Mucosa of rectum (tissue), 2 donors: ENCODE results near the gene TLX1.

Experiments
- H3K27ac ChIP-seq, 2 donors: one replicate each; pipeline ENCODE4 v1.7.0; 2013; ENCODE audit warnings: inconsistent platforms in 2 of 2, low read depth in 2 of 2, low read length in 2 of 2
- H3K27me3 ChIP-seq, 2 donors: one replicate each; pipeline ENCODE4 v1.7.0; 2013; ENCODE audit warnings: low read length in 2 of 2; ENCODE audit not compliant: control insufficient read depth in 2 of 2, insufficient read depth in 2 of 2
- H3K36me3 ChIP-seq, 2 donors: one replicate each; pipeline ENCODE4 v1.7.0; 2013; ENCODE audit warnings: low read length in 2 of 2; ENCODE audit not compliant: control insufficient read depth in 2 of 2, insufficient read depth in 2 of 2
- H3K4me1 ChIP-seq, 2 donors: one replicate each; pipeline ENCODE4 v1.7.0; 2013; ENCODE audit warnings: low read length in 2 of 2, mild to moderate bottlenecking in 1 of 2; ENCODE audit not compliant: control insufficient read depth in 2 of 2, insufficient read depth in 2 of 2
- H3K4me3 ChIP-seq, 2 donors: one replicate each; pipeline ENCODE4 v1.7.0; 2013; ENCODE audit warnings: low read length in 2 of 2
- H3K9ac ChIP-seq, 2 donors: one replicate each; pipeline ENCODE4 v1.7.0; 2013; ENCODE audit warnings: low read length in 2 of 2, low read depth in 1 of 2, mild to moderate bottlenecking in 1 of 2
- H3K9me3 ChIP-seq, 2 donors: one replicate each; pipeline ENCODE4 v1.7.0; 2013; ENCODE audit warnings: low read length in 2 of 2; ENCODE audit not compliant: control insufficient read depth in 2 of 2
- donor health status: healthy.
- donor health status: Normal muscosa, but diverticular disease.

Gene TLX1

DNA sequence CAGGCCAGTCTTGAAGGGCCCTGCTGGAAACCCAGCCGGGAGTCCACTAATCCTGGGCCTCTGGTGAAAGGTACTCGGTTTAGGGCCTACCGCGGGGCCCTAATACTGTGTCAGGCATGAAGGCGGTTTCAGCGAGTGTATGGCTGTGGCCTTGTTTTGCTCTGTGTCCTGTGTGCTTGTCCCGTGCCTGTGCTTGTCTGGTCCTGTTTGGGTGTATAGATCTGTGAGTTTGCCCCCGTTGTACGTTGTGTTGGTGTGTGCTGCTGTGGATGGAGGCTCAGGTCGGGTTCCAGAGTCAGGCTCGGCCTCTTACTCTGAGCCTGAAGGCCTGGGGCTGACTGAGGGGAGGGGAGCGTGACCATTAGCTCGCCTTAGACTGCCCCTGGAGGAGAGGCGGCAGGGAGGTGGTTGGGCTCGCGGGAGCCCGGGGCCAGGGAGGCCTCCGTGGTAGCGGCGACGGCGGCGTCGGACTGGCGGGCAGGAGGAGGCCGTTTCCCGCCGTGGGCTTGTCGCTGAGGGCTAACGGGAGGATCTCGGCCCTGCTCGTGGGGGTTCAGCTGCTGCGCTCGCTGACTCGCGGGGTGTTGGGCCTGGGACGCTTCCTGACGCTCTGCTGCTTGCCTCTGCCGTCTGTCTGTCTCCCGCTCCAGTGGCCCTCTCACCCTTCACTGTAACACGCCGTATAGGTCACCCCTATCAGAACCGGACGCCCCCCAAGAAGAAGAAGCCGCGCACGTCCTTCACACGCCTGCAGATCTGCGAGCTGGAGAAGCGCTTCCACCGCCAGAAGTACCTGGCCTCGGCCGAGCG, 2.6 kb downstream of the TLX1 start:
- Histone ChIP-seq H3K27ac (no peak overlapping the region), H3K4me3 (no peak overlapping the region), H3K36me3 (no peaks in the 10 kb centered on the region), H3K9me3 (no peaks in the 10 kb centered on the region), H3K4me1 (peaks cover 0 to 3% of the 10 kb centered on the region in 2 donors), H3K9ac (no peak overlapping the region), H3K27me3 (peaks cover 84 to 92% of the 10 kb centered on the region in 2 donors)

- Histone ChIP-seq H3K9me3 (no peaks in the 10 kb centered on the region), H3K4me1 (peaks cover 0 to 3% of the 10 kb centered on the region in 2 donors), H3K9ac (no peak overlapping the region), H3K36me3 (no peaks in the 10 kb centered on the region), H3K27ac (no peak overlapping the region), H3K27me3 (peaks cover 89 to 97% of the 10 kb centered on the region in 2 donors), H3K4me3 (no peak overlapping the region)
These were observed 3.4 kb downstream of the TLX1 start for GRCh38 chr10:101134299-101135127.

DNA sequence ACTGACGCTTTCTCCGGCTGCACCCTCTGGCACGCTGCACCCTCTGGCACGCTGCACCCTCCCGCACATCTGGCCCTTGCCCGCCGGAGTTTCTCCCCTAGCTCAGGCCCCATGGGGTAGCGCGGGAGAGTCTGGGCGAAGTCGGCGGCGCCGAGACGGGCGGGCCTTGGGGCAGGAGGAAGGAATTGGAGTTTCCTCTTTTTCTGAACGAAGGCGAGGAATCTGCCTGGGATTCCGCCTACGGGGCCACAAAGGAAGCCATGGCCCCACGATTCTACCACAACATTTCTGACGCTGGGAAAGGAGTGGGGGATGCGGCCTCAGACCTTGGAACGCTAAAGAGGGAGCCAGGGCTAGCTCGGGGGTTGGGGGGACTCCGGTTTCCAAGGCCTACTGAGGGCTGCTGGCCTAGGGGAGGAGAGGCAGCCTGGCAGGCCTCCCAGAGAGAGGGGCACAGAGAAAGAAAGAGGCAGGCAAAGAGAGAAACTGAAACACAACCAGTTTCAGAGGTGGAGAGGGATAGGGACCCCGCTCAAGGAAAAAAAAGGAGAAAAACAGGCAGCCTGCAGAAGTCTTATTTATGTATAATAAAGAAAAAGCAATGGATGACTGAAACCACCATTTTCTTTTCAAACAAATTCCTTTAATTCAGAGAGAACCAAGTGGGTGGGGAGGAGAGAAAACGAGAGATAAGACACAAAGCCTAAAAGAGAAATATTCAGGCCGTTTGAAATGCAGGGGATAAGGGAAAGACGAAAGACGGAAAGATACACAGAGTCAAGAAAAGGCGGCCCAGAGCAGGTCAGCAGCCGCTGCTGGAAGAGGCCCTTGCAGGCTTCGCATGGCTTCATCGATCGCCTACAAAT, 4.3 kb downstream of the TLX1 start:
- H3K9me3 ChIP-seq = no peaks in the 10 kb centered on the region
- peaks cover 0 to 3% of the 10 kb centered on the region in 2 donors for H3K4me1 ChIP-seq
- H3K36me3 ChIP-seq = no peaks in the 10 kb centered on the region
- H3K27me3 ChIP-seq = peaks cover 86 to 97% of the 10 kb centered on the region in 2 donors
- no peak overlapping the region for H3K4me3 ChIP-seq
- no peak overlapping the region for H3K9ac ChIP-seq
- H3K27ac ChIP-seq = no peak overlapping the region

- H3K36me3 ChIP-seq = no peaks in the 10 kb centered on the region
- no peak overlapping the region for H3K9ac ChIP-seq
- peaks cover 0 to 3% of the 10 kb centered on the region in 2 donors for H3K4me1 ChIP-seq
- H3K27me3 ChIP-seq = peaks cover 86 to 98% of the 10 kb centered on the region in 2 donors
- H3K4me3 ChIP-seq = no peak overlapping the region
- H3K27ac ChIP-seq = no peak overlapping the region
- H3K9me3 ChIP-seq = no peaks in the 10 kb centered on the region
These were observed 5.1 kb downstream of the TLX1 start for GRCh38 chr10:101136007-101136707.

- no peaks in the 10 kb centered on the region for H3K36me3 ChIP-seq
- H3K9ac ChIP-seq = no peak overlapping the region
- peaks cover 87 to 99% of the 10 kb centered on the region in 2 donors for H3K27me3 ChIP-seq
- no peak overlapping the region for H3K27ac ChIP-seq
- no peak overlapping the region for H3K4me3 ChIP-seq
- H3K4me1 ChIP-seq = peaks cover 0 to 3% of the 10 kb centered on the region in 2 donors
- H3K9me3 ChIP-seq = no peaks in the 10 kb centered on the region
These were observed 5.6 kb downstream of the TLX1 start for GRCh38 chr10:101136708-101137121.

DNA sequence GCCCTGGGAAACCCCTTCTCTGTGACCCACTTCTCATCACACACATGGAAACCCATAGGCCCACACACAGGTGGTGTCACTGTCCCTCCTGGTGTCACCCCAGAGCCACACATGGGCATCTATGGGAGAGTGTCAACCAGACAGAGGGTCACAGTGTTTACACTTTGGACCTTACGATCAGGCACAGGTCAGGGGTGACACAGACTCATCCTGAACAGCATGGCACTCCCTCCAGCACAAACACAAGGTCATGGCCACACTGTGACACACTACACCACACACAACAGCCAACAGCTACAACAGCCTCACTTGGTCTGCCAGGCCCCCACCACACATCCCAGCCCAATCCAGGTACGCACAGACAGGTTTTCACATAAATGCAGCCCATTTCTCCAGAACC, 6.2 kb downstream of the TLX1 start:
- H3K27me3 ChIP-seq = peaks cover 88 to 99% of the 10 kb centered on the region in 2 donors
- H3K27ac ChIP-seq = no peak overlapping the region
- H3K9ac ChIP-seq = no peak overlapping the region
- no peaks in the 10 kb centered on the region for H3K36me3 ChIP-seq
- no peaks in the 10 kb centered on the region for H3K9me3 ChIP-seq
- H3K4me1 ChIP-seq = peaks cover 0 to 3% of the 10 kb centered on the region in 2 donors
- H3K4me3 ChIP-seq = no peak overlapping the region

DNA sequence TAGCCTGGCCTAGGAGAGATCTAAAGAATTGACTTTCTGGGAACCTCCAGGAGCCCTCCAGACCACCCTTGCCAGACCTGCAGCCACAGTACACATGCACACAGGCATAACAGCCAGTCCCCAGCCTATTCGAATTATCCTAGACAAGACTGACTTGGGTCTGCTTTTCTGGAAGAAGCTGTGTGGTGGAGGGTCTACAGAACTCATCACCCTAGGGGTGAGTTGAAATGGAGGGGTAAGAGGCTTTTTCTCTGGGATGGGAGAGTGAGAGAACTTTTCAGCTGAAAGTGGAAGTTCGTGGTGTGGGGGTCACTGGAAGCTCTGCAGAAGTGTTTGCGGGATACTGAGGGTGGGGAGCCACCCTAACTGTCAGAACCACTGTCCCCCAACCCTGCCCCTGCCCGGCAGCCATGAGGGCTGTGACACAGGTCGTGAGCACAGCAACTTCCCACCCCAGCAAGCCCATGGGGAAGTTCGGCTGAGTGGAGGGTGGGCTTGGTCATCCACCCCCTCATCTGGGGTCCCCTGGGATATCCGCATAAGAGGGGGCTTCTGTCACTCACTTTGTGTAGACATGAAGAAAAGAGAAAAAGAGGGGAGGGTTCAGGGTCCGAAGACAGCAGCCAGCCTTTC, 7.8 kb downstream of the TLX1 start:
- H3K9ac ChIP-seq = no peak overlapping the region
- peaks cover 84 to 95% of the 10 kb centered on the region in 2 donors for H3K27me3 ChIP-seq
- H3K4me3 ChIP-seq = no peak overlapping the region
- no peak overlapping the region for H3K27ac ChIP-seq
- no peaks in the 10 kb centered on the region for H3K36me3 ChIP-seq
- H3K9me3 ChIP-seq = no peaks in the 10 kb centered on the region
- no peaks in the 10 kb centered on the region for H3K4me1 ChIP-seq

GRCh38 chr10:101139421-101139911, 8.4 kb downstream of the TLX1 start:
- Histone ChIP-seq H3K36me3 (no peaks in the 10 kb centered on the region), H3K27ac (no peak overlapping the region), H3K27me3 (peaks cover 80 to 94% of the 10 kb centered on the region in 2 donors), H3K9ac (no peak overlapping the region), H3K9me3 (no peaks in the 10 kb centered on the region), H3K4me1 (no peaks in the 10 kb centered on the region), H3K4me3 (no peak overlapping the region)
